Urinary bladder (tissue), 4 donors: ENCODE data around the gene NIP7. TPM values are rescaled to one million over a fixed set of nuclear protein-coding genes. Genes with fewer than 3 reads are reported as not detected.
A peak's percentile ranks its signal among the peaks of the same experiment; 100 is the strongest.
"Not testable (repeated sequence)": the region's sequence is repeated elsewhere in the genome, so short reads cannot be mapped to it uniquely, and the experiment has no call there.

Experiments
- DNase-seq: peaks from one replicate; pipeline ENCODE4 v3.0.0-alpha.2; 2015; ENCODE audit errors: extremely low spot score
- H3K27ac ChIP-seq: one replicate; pipeline ENCODE4 v1.5.1; 2013; ENCODE audit warnings: low read depth, mild to moderate bottlenecking, moderate library complexity
- H3K36me3 ChIP-seq: one replicate; pipeline ENCODE4 v1.6.1; 2013; ENCODE audit warnings: mild to moderate bottlenecking, moderate library complexity; ENCODE audit not compliant: insufficient read depth
- H3K4me1 ChIP-seq: one replicate; pipeline ENCODE4 v1.6.1; 2013; ENCODE audit warnings: mild to moderate bottlenecking, moderate library complexity; ENCODE audit not compliant: insufficient read depth
- H3K4me3 ChIP-seq: one replicate; pipeline ENCODE4 v1.5.1; 2013; ENCODE audit warnings: low read depth, low read length
- WGBS: extraction: QIAGEN DNeasy Blood & Tissue Kit; methylation state at CpG from one replicate; pipeline ENCODE4 v1.1.7; 2013; 5-methylcytosine and 5-hydroxymethylcytosine counted together
- polyA plus RNA-seq: library from polyadenylated mRNA; stranded (reverse); fragments of 200-250 nt; gene quantifications from one replicate; pipeline ENCODE4 v1.2.3, GENCODE V29; 2013
- total RNA-seq: library from RNA; depleted of rRNA; stranded (reverse); fragments of >200 nt; gene quantifications from one replicate; pipeline ENCODE4 v1.2.3, GENCODE V29; 2014
- donor health status: healthy with polysubstance abuse.
- donor health status: healthy.

Gene NIP7
- total RNA-seq (16.0 TPM), polyA plus RNA-seq (11.3 TPM)

- DNase-seq, result peak; percentile 97
- WGBS, result under 1% methylated on average over 77 of the region's 77 CpGs
- Histone ChIP-seq H3K4me1 (no peaks in the 10 kb centered on the region), H3K27ac (peak within 1 kb of the TSS; percentile 86), H3K36me3 (peaks cover 2% of the 10 kb centered on the region), H3K4me3 (peak within 1 kb of the TSS; percentile 88)
Observed at GRCh38 chr16:69339289-69340094, at the start of gene NIP7, which contains the start of gene COG8. NIP7 (plus strand) TSS chr16:69339772; CDS start chr16:69339830, 58 bp downstream. COG8 (minus strand) TSS chr16:69339564; CDS start chr16:69339552, 12 bp downstream.

- DNase-seq, H3K27ac ChIP-seq, H3K4me3 ChIP-seq, H3K4me1 ChIP-seq, H3K36me3 ChIP-seq: not testable (repeated sequence)
- WGBS, result 94% methylated on average over 9 of the region's 9 CpGs
Observed at GRCh38 chr16:69291657-69292056, 47.9 kb upstream of the NIP7 start.

- 80% methylated on average over 3 of the region's 3 CpGs for WGBS
- DNase-seq, result no peak
- no peaks in the 10 kb centered on the region for H3K4me1 ChIP-seq
- H3K4me3 ChIP-seq, result no peak overlapping the region
- no peak overlapping the region for H3K27ac ChIP-seq
- H3K36me3 ChIP-seq, result no peaks in the 10 kb centered on the region
Observed at GRCh38 chr16:69293401-69293800, 46.2 kb upstream of the NIP7 start.

GRCh38 chr16:69294051-69294450 is 45.5 kb upstream of the NIP7 start:
- Histone ChIP-seq H3K36me3 (no peaks in the 10 kb centered on the region), H3K27ac (no peak overlapping the region), H3K4me1 (no peaks in the 10 kb centered on the region), H3K4me3 (no peak overlapping the region)
- WGBS, result 97% methylated on average over 1 of the region's 1 CpG
- DNase-seq, result no peak

- WGBS, result 97% methylated on average over 7 of the region's 7 CpGs
- DNase-seq, H3K27ac ChIP-seq, H3K36me3 ChIP-seq, H3K4me3 ChIP-seq, H3K4me1 ChIP-seq: not testable (repeated sequence)
Observed at GRCh38 chr16:69296771-69297170, 42.8 kb upstream of the NIP7 start.

GRCh38 chr16:69298261-69298660 is 41.3 kb upstream of the NIP7 start:
- Histone ChIP-seq H3K27ac (no peak overlapping the region), H3K36me3 (peaks cover 3% of the 10 kb centered on the region)
- 99% methylated on average over 4 of the region's 4 CpGs for WGBS

GRCh38 chr16:69301187-69301586 is 38.4 kb upstream of the NIP7 start:
- 51% methylated on average over 1 of the region's 1 CpG for WGBS
- DNase-seq, result no peak
- Histone ChIP-seq H3K4me3 (no peak overlapping the region), H3K27ac (no peak overlapping the region), H3K4me1 (no peaks in the 10 kb centered on the region), H3K36me3 (peaks cover 3% of the 10 kb centered on the region)

More at GRCh38 chr16:69298261-69298660, 41.3 kb upstream of the NIP7 start:
- no peaks in the 10 kb centered on the region for H3K4me1 ChIP-seq
- DNase-seq, result no peak
- H3K4me3 ChIP-seq, result no peak overlapping the region

GRCh38 chr16:69301861-69302260 is 37.7 kb upstream of the NIP7 start:
- H3K27ac ChIP-seq, result no peak overlapping the region
- no peak for DNase-seq
- 88% methylated on average over 4 of the region's 4 CpGs for WGBS

GRCh38 chr16:69302301-69302700 is 37.3 kb upstream of the NIP7 start:
- Histone ChIP-seq H3K27ac (no peak overlapping the region), H3K4me3 (no peak overlapping the region), H3K36me3 (peaks cover 3% of the 10 kb centered on the region), H3K4me1 (no peaks in the 10 kb centered on the region)
- 94% methylated on average over 4 of the region's 4 CpGs for WGBS
- no peak for DNase-seq

More at GRCh38 chr16:69301861-69302260, 37.7 kb upstream of the NIP7 start:
- Histone ChIP-seq H3K4me3 (no peak overlapping the region), H3K36me3 (peaks cover 3% of the 10 kb centered on the region), H3K4me1 (no peaks in the 10 kb centered on the region)

GRCh38 chr16:69306031-69306430 is 33.5 kb upstream of the NIP7 start:
- H3K4me3 ChIP-seq, result no peak overlapping the region

GRCh38 chr16:69307091-69307490 is 32.5 kb upstream of the NIP7 start:
- Histone ChIP-seq H3K27ac (no peak overlapping the region), H3K4me1 (no peaks in the 10 kb centered on the region), H3K4me3 (no peak overlapping the region), H3K36me3 (peaks cover 3% of the 10 kb centered on the region)
- DNase-seq, result no peak
- WGBS, result 67% methylated on average over 1 of the region's 1 CpG

More at GRCh38 chr16:69306031-69306430, 33.5 kb upstream of the NIP7 start:
- peaks cover 3% of the 10 kb centered on the region for H3K36me3 ChIP-seq
- 79% methylated on average over 1 of the region's 1 CpG for WGBS
- DNase-seq, result no peak
- no peak overlapping the region for H3K27ac ChIP-seq
- no peaks in the 10 kb centered on the region for H3K4me1 ChIP-seq

- DNase-seq, result no peak
- no peak overlapping the region for H3K4me3 ChIP-seq
- H3K36me3 ChIP-seq, result no peaks in the 10 kb centered on the region
- 89% methylated on average over 2 of the region's 2 CpGs for WGBS
- H3K4me1 ChIP-seq, result no peaks in the 10 kb centered on the region
- H3K27ac ChIP-seq, result no peak overlapping the region
Observed at GRCh38 chr16:69307856-69308255, 31.7 kb upstream of the NIP7 start.

- H3K4me1 ChIP-seq, result no peaks in the 10 kb centered on the region
- no peaks in the 10 kb centered on the region for H3K36me3 ChIP-seq
- 83% methylated on average over 12 of the region's 12 CpGs for WGBS
- H3K4me3 ChIP-seq, result no peak overlapping the region
- no peak for DNase-seq
- no peak overlapping the region for H3K27ac ChIP-seq
Observed at GRCh38 chr16:69309316-69309715, 30.3 kb upstream of the NIP7 start.
